HepG2 (cell line): ENCODE measurements around the gene MFSD11. TPM values are rescaled to one million over a fixed set of nuclear protein-coding genes. Genes with fewer than 3 reads are reported as not detected.
A peak's percentile ranks its signal among the peaks of the same experiment; 100 is the strongest.

Source experiments
- BHLHE40 ChIP-seq: IDR thresholded peaks from 2 replicates; pipeline ENCODE4 v1.6.1; 2011; ENCODE audit warnings: low read length, improper control_type of control experiment
- BORCS8-MEF2B ChIP-seq: sonication (generic); formaldehyde crosslinking; IDR thresholded peaks from 2 replicates; pipeline ENCODE4 v1.8.0; 2022; ENCODE audit warnings: mild to moderate bottlenecking, missing genetic modification reagents
- HNRNPL ChIP-seq: fragments of 200-400 bp; formaldehyde crosslinking; IDR thresholded peaks from 2 replicates; pipeline ENCODE4 v1.6.1; 2017; ENCODE audit warnings: mild to moderate bottlenecking, low read depth, low read length
- HOXA9 ChIP-seq: sonication (generic); formaldehyde crosslinking; IDR thresholded peaks from 2 replicates; pipeline ENCODE4 v1.8.1; 2022; ENCODE audit warnings: missing genetic modification reagents, mild to moderate bottlenecking, moderate library complexity, borderline replicate concordance
- RFXANK ChIP-seq: IDR thresholded peaks from 2 replicates; pipeline ENCODE4 v1.6.1; 2016
- STAT5B ChIP-seq: sonication (generic); formaldehyde crosslinking; IDR thresholded peaks from 2 replicates; pipeline ENCODE4 v1.4.0; 2020; ENCODE audit warnings: missing genetic modification reagents
- ZKSCAN1 ChIP-seq: fragments of 150-350 bp; IDR thresholded peaks from 2 replicates; pipeline ENCODE4 v1.6.1; 2014; ENCODE audit warnings: low read length
- ZNF160 ChIP-seq: sonication (generic); formaldehyde crosslinking; IDR thresholded peaks from 2 replicates; pipeline ENCODE4 v1.8.0; 2022; ENCODE audit warnings: mild to moderate bottlenecking, inconsistent platforms, missing genetic modification reagents
- ZNF3 ChIP-seq: IDR thresholded peaks from 2 replicates; pipeline ENCODE4 v1.7.0; 2017; ENCODE audit warnings: inconsistent platforms
- ZNF30 ChIP-seq: sonication (generic); formaldehyde crosslinking; IDR thresholded peaks from 2 replicates; pipeline ENCODE4 v1.5.0; 2020; ENCODE audit warnings: mild to moderate bottlenecking, missing genetic modification reagents
- ZNF790 ChIP-seq: sonication (generic); formaldehyde crosslinking; IDR thresholded peaks from 2 replicates; pipeline ENCODE4 v1.8.0; 2022; ENCODE audit warnings: missing genetic modification reagents, mild to moderate bottlenecking, borderline replicate concordance
- polyA plus RNA-seq, 8 experiments: library from polyadenylated mRNA; depleted of rRNA in 3 of 8; stranded (reverse) in 7 of 8; unstranded in 1 of 8; fragments of >200 nt; fragmentation: Illumina TruSeq in 4 of 8; extraction: Trizol in 4 of 8; gene quantifications; 2 replicates each; pipeline versions ENCODE4 v1.2.1 to v1.2.3, GENCODE V29; 2011 to 2016; ENCODE audit warnings: low read depth in 4 of 8, missing spikeins in 1 of 8, mixed read lengths in 1 of 8; ENCODE audit not compliant: insufficient read depth in 1 of 8
- total RNA-seq, 5 experiments: library from RNA; depleted of rRNA; stranded (reverse); fragments of >200 nt; fragmentation: Illumina TruSeq; extraction: Trizol; gene quantifications; 2 replicates each; pipeline ENCODE4 v1.2.3, GENCODE V29; 2016; ENCODE audit warnings: low read depth in 1 of 5
- TF ChIP-seq, protein P1 (sequence below): sonication (generic); formaldehyde crosslinking; IDR thresholded peaks from 2 replicates; pipeline ENCODE4 v1.4.0; 2020; ENCODE audit warnings: missing genetic modification reagents
- TF ChIP-seq, protein P2 (sequence below): sonication (generic); formaldehyde crosslinking; IDR thresholded peaks from 2 replicates; pipeline ENCODE4 v1.9.0; 2021; ENCODE audit warnings: missing genetic modification reagents, borderline replicate concordance

MFSD11 gene
- total and polyA plus RNA-seq, 2 of the 13 experiments (the other 11 are each of a cell fraction or from before 2014, with no cell fraction given): 26.1 to 36.3 TPM

DNA sequence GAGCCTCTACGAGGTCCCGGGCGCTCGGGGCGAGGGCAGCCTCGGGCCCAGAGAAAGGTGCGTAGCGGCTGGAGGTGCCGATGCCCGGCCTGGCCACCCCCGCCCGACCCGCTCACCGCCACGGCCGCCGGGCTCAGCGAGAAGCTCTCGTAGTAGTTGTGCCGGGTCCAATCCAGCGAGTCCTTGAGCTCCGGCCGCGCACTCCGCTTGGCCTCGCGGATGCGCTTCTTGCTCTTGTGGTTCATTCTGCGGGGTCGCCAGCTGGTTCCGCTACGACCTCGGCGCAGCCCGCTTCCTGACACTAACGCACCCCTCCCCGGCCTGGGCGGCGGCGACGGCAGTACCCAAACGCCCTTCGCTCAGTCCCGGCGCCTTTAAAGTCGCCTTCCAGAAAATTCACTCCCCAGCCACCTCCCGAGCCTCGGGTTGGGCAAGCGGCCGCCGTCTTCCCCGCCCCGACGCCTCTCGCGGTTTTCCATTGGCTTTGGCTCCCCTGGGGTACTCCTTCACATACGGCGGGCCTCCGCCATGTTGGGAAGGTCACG, 11.6 kb upstream of the MFSD11 start, which contains the start of gene JMJD6 (continued):
- TF ChIP-seq RFXANK (no peak), STAT5B (CRISPR knock-in tag) (peak; percentile 40; the same call in 1 of the 2 replicates), ZNF790 (CRISPR knock-in tag) (no peak; the same call in 1 of the 2 replicates), HOXA9 (CRISPR knock-in tag) (no peak), BORCS8-MEF2B (CRISPR knock-in tag) (0 out of 2 replicates have a peak, but pooled peaks have one; percentile 0), ZNF3 (no peak), ZNF160 (CRISPR knock-in tag) (no peak), ZNF30 (no peak), BHLHE40 (peak; percentile 3; the same call in 1 of the 2 replicates), HNRNPL (no peak), ZKSCAN1 (no peak)
- TF ChIP-seq, protein P1, sequence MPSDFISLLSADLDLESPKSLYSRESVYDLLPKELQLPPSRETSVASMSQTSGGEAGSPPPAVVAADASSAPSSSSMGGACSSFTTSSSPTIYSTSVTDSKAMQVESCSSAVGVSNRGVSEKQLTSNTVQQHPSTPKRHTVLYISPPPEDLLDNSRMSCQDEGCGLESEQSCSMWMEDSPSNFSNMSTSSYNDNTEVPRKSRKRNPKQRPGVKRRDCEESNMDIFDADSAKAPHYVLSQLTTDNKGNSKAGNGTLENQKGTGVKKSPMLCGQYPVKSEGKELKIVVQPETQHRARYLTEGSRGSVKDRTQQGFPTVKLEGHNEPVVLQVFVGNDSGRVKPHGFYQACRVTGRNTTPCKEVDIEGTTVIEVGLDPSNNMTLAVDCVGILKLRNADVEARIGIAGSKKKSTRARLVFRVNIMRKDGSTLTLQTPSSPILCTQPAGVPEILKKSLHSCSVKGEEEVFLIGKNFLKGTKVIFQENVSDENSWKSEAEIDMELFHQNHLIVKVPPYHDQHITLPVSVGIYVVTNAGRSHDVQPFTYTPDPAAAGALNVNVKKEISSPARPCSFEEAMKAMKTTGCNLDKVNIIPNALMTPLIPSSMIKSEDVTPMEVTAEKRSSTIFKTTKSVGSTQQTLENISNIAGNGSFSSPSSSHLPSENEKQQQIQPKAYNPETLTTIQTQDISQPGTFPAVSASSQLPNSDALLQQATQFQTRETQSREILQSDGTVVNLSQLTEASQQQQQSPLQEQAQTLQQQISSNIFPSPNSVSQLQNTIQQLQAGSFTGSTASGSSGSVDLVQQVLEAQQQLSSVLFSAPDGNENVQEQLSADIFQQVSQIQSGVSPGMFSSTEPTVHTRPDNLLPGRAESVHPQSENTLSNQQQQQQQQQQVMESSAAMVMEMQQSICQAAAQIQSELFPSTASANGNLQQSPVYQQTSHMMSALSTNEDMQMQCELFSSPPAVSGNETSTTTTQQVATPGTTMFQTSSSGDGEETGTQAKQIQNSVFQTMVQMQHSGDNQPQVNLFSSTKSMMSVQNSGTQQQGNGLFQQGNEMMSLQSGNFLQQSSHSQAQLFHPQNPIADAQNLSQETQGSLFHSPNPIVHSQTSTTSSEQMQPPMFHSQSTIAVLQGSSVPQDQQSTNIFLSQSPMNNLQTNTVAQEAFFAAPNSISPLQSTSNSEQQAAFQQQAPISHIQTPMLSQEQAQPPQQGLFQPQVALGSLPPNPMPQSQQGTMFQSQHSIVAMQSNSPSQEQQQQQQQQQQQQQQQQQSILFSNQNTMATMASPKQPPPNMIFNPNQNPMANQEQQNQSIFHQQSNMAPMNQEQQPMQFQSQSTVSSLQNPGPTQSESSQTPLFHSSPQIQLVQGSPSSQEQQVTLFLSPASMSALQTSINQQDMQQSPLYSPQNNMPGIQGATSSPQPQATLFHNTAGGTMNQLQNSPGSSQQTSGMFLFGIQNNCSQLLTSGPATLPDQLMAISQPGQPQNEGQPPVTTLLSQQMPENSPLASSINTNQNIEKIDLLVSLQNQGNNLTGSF (CRISPR knock-in tag): no peak
- TF ChIP-seq, protein P2, sequence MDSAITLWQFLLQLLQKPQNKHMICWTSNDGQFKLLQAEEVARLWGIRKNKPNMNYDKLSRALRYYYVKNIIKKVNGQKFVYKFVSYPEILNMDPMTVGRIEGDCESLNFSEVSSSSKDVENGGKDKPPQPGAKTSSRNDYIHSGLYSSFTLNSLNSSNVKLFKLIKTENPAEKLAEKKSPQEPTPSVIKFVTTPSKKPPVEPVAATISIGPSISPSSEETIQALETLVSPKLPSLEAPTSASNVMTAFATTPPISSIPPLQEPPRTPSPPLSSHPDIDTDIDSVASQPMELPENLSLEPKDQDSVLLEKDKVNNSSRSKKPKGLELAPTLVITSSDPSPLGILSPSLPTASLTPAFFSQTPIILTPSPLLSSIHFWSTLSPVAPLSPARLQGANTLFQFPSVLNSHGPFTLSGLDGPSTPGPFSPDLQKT (CRISPR knock-in tag): no peak
